HG02588 (cell line): ENCODE results near the gene MTREX.
A peak's percentile ranks its signal among the peaks of the same experiment; 100 is the strongest.
"Not testable (repeated sequence)": the region's sequence is repeated elsewhere in the genome, so short reads cannot be mapped to it uniquely, and the experiment has no call there.

Experiments
- ATAC-seq: cut with Tn5 transposase; IDR thresholded peaks from one replicate; pipeline ENCODE4 v1.9.1; 2021; ENCODE audit warnings: mild to moderate bottlenecking, moderate library complexity; ENCODE audit not compliant: unreplicated experiment

The MTREX gene

GRCh38 chr5:55307383-55308253 lies at the start of gene MTREX, which contains the start of gene DHX29:
Gene MTREX (plus strand): TSS chr5:55307989. CDS start chr5:55308014, 25 bp downstream.
Gene DHX29 (minus strand): TSS chr5:55307694. CDS start chr5:55307573, 121 bp downstream.
- peak; percentile 95 for ATAC-seq

GRCh38 chr5:55258339-55258738 lies 49.5 kb upstream of the MTREX start:
- ATAC-seq, result no peak

GRCh38 chr5:55276771-55277170 lies 31.0 kb upstream of the MTREX start:
- ATAC-seq, result no peak

GRCh38 chr5:55278778-55279177 lies 29.0 kb upstream of the MTREX start:
- no peak for ATAC-seq

- ATAC-seq, result no peak
These were observed 21.3 kb upstream of the MTREX start for GRCh38 chr5:55286411-55286933.

GRCh38 chr5:55289808-55290207 lies 18.0 kb upstream of the MTREX start:
- ATAC-seq, result no peak

- ATAC-seq, result no peak
These were observed 16.8 kb upstream of the MTREX start for GRCh38 chr5:55290991-55291390.

- no peak for ATAC-seq
These were observed 12.9 kb upstream of the MTREX start for GRCh38 chr5:55294935-55295334.

- ATAC-seq, result no peak
These were observed 6.9 kb upstream of the MTREX start for GRCh38 chr5:55300890-55301289.

GRCh38 chr5:55303238-55303690 lies 4.5 kb upstream of the MTREX start:
- ATAC-seq, result no peak

- no peak for ATAC-seq
These were observed 3.2 kb upstream of the MTREX start for GRCh38 chr5:55304584-55304983.

GRCh38 chr5:55305345-55305744 lies 2.4 kb upstream of the MTREX start:
- ATAC-seq, result no peak

GRCh38 chr5:55306641-55307382 lies 977 bp upstream of the MTREX start:
- no peak for ATAC-seq

- no peak for ATAC-seq
These were observed 556 bp downstream of the MTREX start for GRCh38 chr5:55308254-55308836.

GRCh38 chr5:55313870-55314617 lies 6.3 kb downstream of the MTREX start:
- ATAC-seq, result no peak

- no peak for ATAC-seq
These were observed 8.5 kb downstream of the MTREX start for GRCh38 chr5:55316289-55316688.

GRCh38 chr5:55316837-55317236 lies 9.0 kb downstream of the MTREX start:
- no peak for ATAC-seq

- ATAC-seq, result not testable (repeated sequence)
These were observed 10.4 kb downstream of the MTREX start for GRCh38 chr5:55318237-55318636.

GRCh38 chr5:55319491-55319890 lies 11.7 kb downstream of the MTREX start:
- no peak for ATAC-seq

GRCh38 chr5:55320571-55320970 lies 12.8 kb downstream of the MTREX start:
- no peak for ATAC-seq
